ENCODE data around the gene MRAP.

DNA sequence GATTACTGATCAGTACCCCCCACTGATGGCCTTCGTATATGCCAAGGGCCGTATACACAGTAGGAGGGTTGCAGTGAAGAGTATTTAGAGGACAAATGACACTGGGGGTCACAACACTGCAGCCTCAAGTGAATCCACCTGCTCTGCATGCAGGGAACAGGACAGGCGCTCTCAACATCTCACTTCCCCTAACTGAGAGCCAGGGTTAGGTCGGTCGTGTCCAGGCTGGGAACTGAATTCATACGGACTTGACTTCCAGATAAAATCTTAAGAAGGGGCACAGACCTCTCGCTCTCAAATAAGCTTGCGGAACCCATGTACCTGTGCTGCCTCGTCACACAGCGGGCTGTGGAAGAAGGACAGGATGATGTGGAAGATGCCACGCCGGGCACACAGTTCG lies 22.8 kb downstream of the MRAP start:
- TF ChIP-seq, protein P1, sequence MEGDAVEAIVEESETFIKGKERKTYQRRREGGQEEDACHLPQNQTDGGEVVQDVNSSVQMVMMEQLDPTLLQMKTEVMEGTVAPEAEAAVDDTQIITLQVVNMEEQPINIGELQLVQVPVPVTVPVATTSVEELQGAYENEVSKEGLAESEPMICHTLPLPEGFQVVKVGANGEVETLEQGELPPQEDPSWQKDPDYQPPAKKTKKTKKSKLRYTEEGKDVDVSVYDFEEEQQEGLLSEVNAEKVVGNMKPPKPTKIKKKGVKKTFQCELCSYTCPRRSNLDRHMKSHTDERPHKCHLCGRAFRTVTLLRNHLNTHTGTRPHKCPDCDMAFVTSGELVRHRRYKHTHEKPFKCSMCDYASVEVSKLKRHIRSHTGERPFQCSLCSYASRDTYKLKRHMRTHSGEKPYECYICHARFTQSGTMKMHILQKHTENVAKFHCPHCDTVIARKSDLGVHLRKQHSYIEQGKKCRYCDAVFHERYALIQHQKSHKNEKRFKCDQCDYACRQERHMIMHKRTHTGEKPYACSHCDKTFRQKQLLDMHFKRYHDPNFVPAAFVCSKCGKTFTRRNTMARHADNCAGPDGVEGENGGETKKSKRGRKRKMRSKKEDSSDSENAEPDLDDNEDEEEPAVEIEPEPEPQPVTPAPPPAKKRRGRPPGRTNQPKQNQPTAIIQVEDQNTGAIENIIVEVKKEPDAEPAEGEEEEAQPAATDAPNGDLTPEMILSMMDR (IDR thresholded peaks at IDR 0.05): no peak
- no peak for TF ChIP-seq POLR2A (IDR thresholded peaks at IDR 0.05)

All from gastroesophageal sphincter (tissue), 3 donors.